Astrocyte (in vitro differentiated cells and primary cell): ENCODE measurements around the gene ACY1. TPM values are rescaled to one million over a fixed set of nuclear protein-coding genes. Genes with fewer than 3 reads are reported as not detected.

ENCODE experiments used
- DNase-seq: peaks from one replicate; pipeline ENCODE4 v3.0.0-alpha.2; 2010; ENCODE audit warnings: low read depth
- FAIRE-seq: peaks from 2 replicates; lab custom pipeline; 2011; peaks lifted over from hg19 to GRCh38; lab: Jason Lieb, UNC
- H2AFZ ChIP-seq: 2 replicates; pipeline ENCODE4 v1.6.0; 2012; ENCODE audit warnings: low read depth, low read length, inconsistent platforms
- H3K27ac ChIP-seq: 2 replicates; pipeline ENCODE4 v1.5.1; 2011; ENCODE audit warnings: low read depth, low read length, inconsistent platforms
- H3K27me3 ChIP-seq: 2 replicates; pipeline ENCODE4 v1.6.0; 2011; ENCODE audit warnings: low read length, inconsistent platforms; ENCODE audit not compliant: insufficient read depth
- H3K36me3 ChIP-seq: 2 replicates; pipeline ENCODE4 v1.5.1; 2011; ENCODE audit warnings: low read length, inconsistent platforms; ENCODE audit not compliant: insufficient read depth
- H3K4me1 ChIP-seq: 2 replicates; pipeline ENCODE4 v1.5.1; 2011; ENCODE audit warnings: low read length, inconsistent platforms; ENCODE audit not compliant: insufficient read depth
- H3K4me2 ChIP-seq: 2 replicates; pipeline ENCODE4 v1.6.0; 2012; ENCODE audit warnings: low read length, inconsistent platforms
- H3K4me3 ChIP-seq: 2 replicates; pipeline ENCODE4 v1.5.1; 2011; ENCODE audit warnings: low read depth, mild to moderate bottlenecking, low read length, inconsistent platforms; ENCODE audit not compliant: insufficient read depth
- H3K79me2 ChIP-seq: 2 replicates; pipeline ENCODE4 v1.6.0; 2012; ENCODE audit warnings: mild to moderate bottlenecking, low read length, inconsistent platforms; ENCODE audit not compliant: insufficient read depth
- H3K9ac ChIP-seq: 2 replicates; pipeline ENCODE4 v1.6.0; 2012; ENCODE audit warnings: mild to moderate bottlenecking, low read length, inconsistent platforms
- H3K9me3 ChIP-seq: 2 replicates; pipeline ENCODE4 v1.5.1; 2012; ENCODE audit warnings: low read depth, mild to moderate bottlenecking, low read length, inconsistent platforms; ENCODE audit not compliant: insufficient read depth
- H4K20me1 ChIP-seq: 2 replicates; pipeline ENCODE4 v1.6.0; 2012; ENCODE audit warnings: low read length, inconsistent platforms; ENCODE audit not compliant: insufficient read depth
- H3K27ac Mint-ChIP-seq: one replicate; pipeline ENCODE4 v1.8.0; 2021; ENCODE audit warnings: mild to moderate bottlenecking, mixed read lengths; ENCODE audit not compliant: unreplicated experiment
- H3K27me3 Mint-ChIP-seq: one replicate; pipeline ENCODE4 v1.8.0; 2021; ENCODE audit warnings: low read depth, mixed read lengths; ENCODE audit not compliant: unreplicated experiment
- H3K36me3 Mint-ChIP-seq: one replicate; pipeline ENCODE4 v1.8.0; 2021; ENCODE audit warnings: low read depth, mixed read lengths; ENCODE audit not compliant: unreplicated experiment
- H3K4me1 Mint-ChIP-seq: one replicate; pipeline ENCODE4 v1.8.0; 2021; ENCODE audit warnings: low read depth, mixed read lengths; ENCODE audit not compliant: unreplicated experiment
- H3K4me3 Mint-ChIP-seq: one replicate; pipeline ENCODE4 v1.8.0; 2021; ENCODE audit warnings: mild to moderate bottlenecking, moderate library complexity, mixed read lengths; ENCODE audit not compliant: unreplicated experiment
- H3K9me3 Mint-ChIP-seq: one replicate; pipeline ENCODE4 v1.8.0; 2021; ENCODE audit warnings: mild to moderate bottlenecking, mixed read lengths; ENCODE audit not compliant: unreplicated experiment
- EZH2 ChIP-seq: IDR thresholded peaks from 2 replicates; pipeline ENCODE4 v1.6.1; 2012; ENCODE audit warnings: mild to moderate bottlenecking, low read length, inconsistent platforms; ENCODE audit not compliant: insufficient read depth
- total RNA-seq: library from RNA; stranded (reverse); gene quantifications from 2 replicates; pipeline ENCODE4 v1.2.1, GENCODE V29; 2021
- TF ChIP-seq, protein P1 (sequence below): IDR thresholded peaks from 2 replicates; pipeline ENCODE4 v1.5.1; 2011; ENCODE audit warnings: low read depth, mild to moderate bottlenecking, inconsistent platforms, low read length, moderate library complexity; ENCODE audit not compliant: insufficient read depth

ACY1 gene
- total RNA-seq, 1 donor from 2014 or later, result 16.4 TPM

DNA sequence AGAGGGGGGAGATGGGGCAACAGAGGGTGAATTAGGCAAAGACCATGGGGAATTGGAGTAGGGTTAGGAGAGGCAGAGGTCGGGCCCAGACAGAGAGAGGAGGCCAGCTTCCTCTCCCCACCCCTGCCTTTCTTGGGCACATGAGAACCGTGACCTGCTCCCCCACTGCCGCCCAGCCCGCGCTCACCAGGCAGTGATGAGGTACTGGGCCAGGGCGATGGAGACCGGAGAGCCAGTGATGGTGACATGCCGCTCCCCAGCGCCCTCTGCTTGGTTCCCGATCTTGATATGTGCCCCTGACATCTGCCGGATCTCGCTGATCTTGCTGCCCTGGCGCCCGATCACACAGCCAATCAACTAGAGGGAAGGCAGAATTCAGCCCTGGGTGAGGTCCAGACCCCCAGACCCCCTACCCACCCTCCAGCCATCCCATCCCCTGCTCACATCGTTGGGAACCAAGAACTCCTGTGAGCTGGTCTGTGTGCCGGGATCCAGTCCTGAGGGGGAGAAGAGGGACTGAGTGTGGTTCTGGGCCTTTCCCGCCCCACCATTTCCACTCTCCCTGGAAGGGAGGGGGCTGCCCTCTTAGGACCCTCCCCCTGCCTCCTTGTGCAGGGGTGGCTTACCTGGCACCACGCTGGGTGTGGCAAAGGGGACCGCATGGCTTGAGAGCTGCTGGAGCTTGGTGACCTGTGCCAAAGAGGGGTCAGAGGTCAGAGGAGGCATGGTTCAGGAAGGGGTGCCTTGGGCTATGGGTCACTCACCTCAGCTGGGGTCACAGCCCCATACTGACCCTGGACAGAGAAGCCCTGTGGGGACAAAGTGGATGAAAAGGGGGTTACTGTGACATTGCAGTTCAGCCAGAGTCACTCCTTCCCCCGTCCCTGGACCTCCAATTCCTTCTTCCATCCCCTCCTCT is 24.5 kb upstream of the ACY1 start:
- no peak overlapping the region for H3K4me3 ChIP-seq
- H3K27ac ChIP-seq, result no peak overlapping the region
- Mint-ChIP-seq H3K4me3 (no peak overlapping the region), H3K4me1 (no peaks in the 10 kb centered on the region), H3K27me3 (peaks cover 15% of the 10 kb centered on the region), H3K9me3 (peaks cover 1% of the 10 kb centered on the region), H3K36me3 (peaks cover 30% of the 10 kb centered on the region), H3K27ac (no peak overlapping the region)
- H3K9ac ChIP-seq, result no peak overlapping the region
- peaks cover 4% of the 10 kb centered on the region for H3K36me3 ChIP-seq
- peaks cover 51% of the 10 kb centered on the region for H4K20me1 ChIP-seq
- no peak for DNase-seq
- H2AFZ ChIP-seq, result no peak overlapping the region
- no peak for TF ChIP-seq EZH2
- TF ChIP-seq, protein P1, sequence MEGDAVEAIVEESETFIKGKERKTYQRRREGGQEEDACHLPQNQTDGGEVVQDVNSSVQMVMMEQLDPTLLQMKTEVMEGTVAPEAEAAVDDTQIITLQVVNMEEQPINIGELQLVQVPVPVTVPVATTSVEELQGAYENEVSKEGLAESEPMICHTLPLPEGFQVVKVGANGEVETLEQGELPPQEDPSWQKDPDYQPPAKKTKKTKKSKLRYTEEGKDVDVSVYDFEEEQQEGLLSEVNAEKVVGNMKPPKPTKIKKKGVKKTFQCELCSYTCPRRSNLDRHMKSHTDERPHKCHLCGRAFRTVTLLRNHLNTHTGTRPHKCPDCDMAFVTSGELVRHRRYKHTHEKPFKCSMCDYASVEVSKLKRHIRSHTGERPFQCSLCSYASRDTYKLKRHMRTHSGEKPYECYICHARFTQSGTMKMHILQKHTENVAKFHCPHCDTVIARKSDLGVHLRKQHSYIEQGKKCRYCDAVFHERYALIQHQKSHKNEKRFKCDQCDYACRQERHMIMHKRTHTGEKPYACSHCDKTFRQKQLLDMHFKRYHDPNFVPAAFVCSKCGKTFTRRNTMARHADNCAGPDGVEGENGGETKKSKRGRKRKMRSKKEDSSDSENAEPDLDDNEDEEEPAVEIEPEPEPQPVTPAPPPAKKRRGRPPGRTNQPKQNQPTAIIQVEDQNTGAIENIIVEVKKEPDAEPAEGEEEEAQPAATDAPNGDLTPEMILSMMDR, result no peak
- H3K27me3 ChIP-seq, result peaks cover 7% of the 10 kb centered on the region
- peaks cover 3% of the 10 kb centered on the region for H3K4me1 ChIP-seq
- H3K4me2 ChIP-seq, result no peak overlapping the region
- no peak for FAIRE-seq
- H3K9me3 ChIP-seq, result no peaks in the 10 kb centered on the region
- peaks cover 10% of the 10 kb centered on the region for H3K79me2 ChIP-seq

DNA sequence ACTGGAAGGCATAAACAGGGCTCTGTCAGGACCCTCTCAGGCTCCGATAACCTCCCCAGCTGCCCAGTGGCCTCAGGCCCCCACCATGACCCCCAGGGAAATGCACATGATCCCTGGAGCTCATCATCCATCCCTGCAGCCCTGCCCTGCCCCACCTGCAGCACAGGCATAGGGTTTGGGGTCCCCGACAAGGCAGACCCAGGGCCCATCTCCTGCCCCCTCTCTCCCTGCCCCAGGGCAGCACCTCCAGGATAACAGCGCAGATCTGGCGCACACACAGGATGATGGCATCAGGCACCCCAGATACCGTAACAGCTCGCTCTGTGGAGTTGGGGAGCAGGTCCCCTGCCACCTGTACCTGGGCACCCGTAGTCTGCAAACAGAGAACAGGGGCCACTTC is 23.7 kb upstream of the ACY1 start:
- no peak for TF ChIP-seq EZH2
- TF ChIP-seq, protein P1, result no peak
- Histone ChIP-seq H4K20me1 (peaks cover 58% of the 10 kb centered on the region), H3K4me1 (peaks cover 3% of the 10 kb centered on the region), H2AFZ (no peak overlapping the region), H3K4me2 (no peak overlapping the region), H3K9ac (no peak overlapping the region), H3K79me2 (peaks cover 17% of the 10 kb centered on the region), H3K4me3 (no peak overlapping the region), H3K9me3 (no peaks in the 10 kb centered on the region), H3K27ac (no peak overlapping the region), H3K36me3 (peaks cover 4% of the 10 kb centered on the region), H3K27me3 (peaks cover 6% of the 10 kb centered on the region)
- Mint-ChIP-seq H3K27me3 (peaks cover 8% of the 10 kb centered on the region), H3K36me3 (peaks cover 28% of the 10 kb centered on the region), H3K27ac (no peak overlapping the region), H3K4me1 (no peaks in the 10 kb centered on the region), H3K4me3 (no peak overlapping the region), H3K9me3 (no peaks in the 10 kb centered on the region)
- DNase-seq, result no peak
- FAIRE-seq, result no peak

DNA sequence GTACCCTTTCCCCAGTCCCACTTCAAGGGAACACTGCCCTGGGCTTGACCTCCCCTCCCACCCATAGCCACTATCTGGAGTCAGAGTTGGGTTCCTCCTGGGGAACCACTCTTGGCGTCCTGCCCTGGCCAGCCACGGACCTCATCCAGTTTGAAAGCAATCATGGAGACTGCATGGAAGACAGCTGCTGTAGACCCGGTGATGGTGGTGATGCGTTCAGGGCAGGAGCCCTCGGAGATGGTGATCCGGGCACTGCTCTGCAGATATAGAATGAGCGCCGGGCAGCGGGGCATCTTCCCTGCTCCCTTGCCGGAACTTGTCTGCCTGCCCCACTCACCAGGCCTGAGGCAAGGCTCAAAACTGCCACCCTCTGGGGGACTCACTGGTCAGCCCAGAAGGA is 22.9 kb upstream of the ACY1 start:
- H3K9me3 Mint-ChIP-seq, result peaks cover 3% of the 10 kb centered on the region
- peaks cover 5% of the 10 kb centered on the region for H3K4me1 Mint-ChIP-seq
- Histone ChIP-seq H3K9me3 (no peaks in the 10 kb centered on the region), H3K27ac (no peak overlapping the region), H3K4me2 (no peak overlapping the region), H3K79me2 (peaks cover 23% of the 10 kb centered on the region), H2AFZ (no peak overlapping the region), H4K20me1 (peaks cover 62% of the 10 kb centered on the region), H3K4me3 (no peak overlapping the region), H3K9ac (no peak overlapping the region), H3K4me1 (peaks cover 3% of the 10 kb centered on the region), H3K36me3 (peaks cover 4% of the 10 kb centered on the region), H3K27me3 (no peaks in the 10 kb centered on the region)
- no peak overlapping the region for H3K4me3 Mint-ChIP-seq
- H3K27me3 Mint-ChIP-seq, result peaks cover 8% of the 10 kb centered on the region
- no peak for DNase-seq
- no peak overlapping the region for H3K27ac Mint-ChIP-seq
- peaks cover 31% of the 10 kb centered on the region for H3K36me3 Mint-ChIP-seq
- FAIRE-seq, result no peak
- TF ChIP-seq, protein P1, result no peak
- no peak for TF ChIP-seq EZH2
